HepG2 (cell line): ENCODE results near the gene P3H4. TPM values are rescaled to one million over a fixed set of nuclear protein-coding genes. Genes with fewer than 3 reads are reported as not detected.
A peak's percentile ranks its signal among the peaks of the same experiment; 100 is the strongest.

Source experiments
- DNMT1 ChIP-seq: sonication (generic); formaldehyde crosslinking; IDR thresholded peaks from 2 replicates; pipeline ENCODE4 v1.5.1; 2020; ENCODE audit warnings: mild to moderate bottlenecking, missing genetic modification reagents
- E2F2 ChIP-seq: sonication (generic); formaldehyde crosslinking; IDR thresholded peaks from 2 replicates; pipeline ENCODE4 v1.4.0; 2020; ENCODE audit warnings: missing genetic modification reagents, borderline replicate concordance
- HDAC2 ChIP-seq: sonication (generic); formaldehyde crosslinking; IDR thresholded peaks from 2 replicates; pipeline ENCODE4 v1.4.0; 2020; ENCODE audit warnings: missing genetic modification reagents
- ISL2 ChIP-seq: sonication (generic); formaldehyde crosslinking; IDR thresholded peaks from 2 replicates; pipeline ENCODE4 v1.5.0; 2020; ENCODE audit warnings: missing genetic modification reagents
- MXD3 ChIP-seq: IDR thresholded peaks from 2 replicates; pipeline ENCODE4 v1.6.1; 2016; ENCODE audit warnings: mild to moderate bottlenecking, missing biosample characterization, missing genetic modification reagents
- PATZ1 ChIP-seq: sonication (generic); formaldehyde crosslinking; IDR thresholded peaks from 2 replicates; pipeline ENCODE4 v1.4.0; 2020; ENCODE audit warnings: missing genetic modification reagents
- PLSCR1 ChIP-seq: sonication (generic); formaldehyde crosslinking; IDR thresholded peaks from 2 replicates; pipeline ENCODE4 v1.5.0; 2020; ENCODE audit warnings: missing genetic modification reagents, mild to moderate bottlenecking, borderline replicate concordance
- PRPF4 ChIP-seq: fragments of 200-400 bp; formaldehyde crosslinking; IDR thresholded peaks from 2 replicates; pipeline ENCODE4 v1.6.1; 2016; ENCODE audit warnings: low read length, low read depth; ENCODE audit not compliant: poor library complexity, severe bottlenecking
- REPIN1 ChIP-seq: sonication (generic); formaldehyde crosslinking; IDR thresholded peaks from 2 replicates; pipeline ENCODE4 v1.8.0; 2022; ENCODE audit warnings: missing genetic modification reagents, low read depth, mild to moderate bottlenecking, borderline replicate concordance
- SRSF9 ChIP-seq: fragments of 200-400 bp; formaldehyde crosslinking; IDR thresholded peaks from 2 replicates; pipeline ENCODE4 v1.6.1; 2018; ENCODE audit warnings: borderline replicate concordance, mild to moderate bottlenecking, low read depth, low read length; ENCODE audit not compliant: insufficient read depth, poor library complexity, severe bottlenecking
- ZHX1 ChIP-seq: sonication (generic); formaldehyde crosslinking; IDR thresholded peaks from 2 replicates; pipeline ENCODE4 v1.8.1; 2022; ENCODE audit warnings: low read depth, mild to moderate bottlenecking, missing genetic modification reagents
- ZHX2 ChIP-seq, 2 experiments: sonication (generic) in 1 of 2; formaldehyde crosslinking in 1 of 2; IDR thresholded peaks; 2 replicates each; pipeline versions ENCODE4 v1.6.1 to v1.9.0; 2014 to 2022; ENCODE audit warnings: antibody characterized with exemption in 1 of 2, borderline replicate concordance in 1 of 2, inconsistent platforms in 1 of 2, low read depth in 1 of 2, missing genetic modification reagents in 1 of 2
- ZNF180 ChIP-seq: sonication (generic); formaldehyde crosslinking; IDR thresholded peaks from 2 replicates; pipeline ENCODE4 v1.4.0; 2020; ENCODE audit warnings: low read depth, missing genetic modification reagents, borderline replicate concordance
- ZNF441 ChIP-seq: sonication (generic); formaldehyde crosslinking; IDR thresholded peaks from 2 replicates; pipeline ENCODE4 v1.7.0; 2021; ENCODE audit warnings: missing genetic modification reagents, borderline replicate concordance
- polyA plus RNA-seq, 8 experiments: library from polyadenylated mRNA; depleted of rRNA in 3 of 8; stranded (reverse) in 7 of 8; unstranded in 1 of 8; fragments of >200 nt; fragmentation: Illumina TruSeq in 4 of 8; extraction: Trizol in 4 of 8; gene quantifications; 2 replicates each; pipeline versions ENCODE4 v1.2.1 to v1.2.3, GENCODE V29; 2011 to 2016; ENCODE audit warnings: low read depth in 4 of 8, missing spikeins in 1 of 8, mixed read lengths in 1 of 8; ENCODE audit not compliant: insufficient read depth in 1 of 8
- total RNA-seq, 5 experiments: library from RNA; depleted of rRNA; stranded (reverse); fragments of >200 nt; fragmentation: Illumina TruSeq; extraction: Trizol; gene quantifications; 2 replicates each; pipeline ENCODE4 v1.2.3, GENCODE V29; 2016; ENCODE audit warnings: low read depth in 1 of 5

Gene P3H4
- total and polyA plus RNA-seq, 2 of the 13 experiments (the other 11 are each of a cell fraction or from before 2014, with no cell fraction given), result 37.1 to 50.6 TPM

GRCh38 chr17:41835214-41835799 lies 23.6 kb upstream of the P3H4 start (continued):
- TF ChIP-seq ZHX1 (CRISPR knock-in tag) (no peak), E2F2 (CRISPR knock-in tag) (no peak), SRSF9 (no peak), PLSCR1 (CRISPR knock-in tag) (0 out of 2 replicates have a peak, but pooled peaks have one; percentile 2), REPIN1 (CRISPR knock-in tag) (no peak), ISL2 (CRISPR knock-in tag) (no peak), HDAC2 (CRISPR knock-in tag) (0 out of 2 replicates have a peak, but pooled peaks have one; percentile 6), ZNF441 (CRISPR knock-in tag) (no peak), ZHX2 (IDR thresholded peaks at IDR 0.05; ENCODE audit: low read depth) (no peak), ZHX2 (CRISPR knock-in tag; IDR thresholded peaks at IDR 0.05; ENCODE audit: borderline replicate concordance) (no peak), ZNF180 (CRISPR knock-in tag) (no peak), PATZ1 (CRISPR knock-in tag) (no peak), PRPF4 (no peak), DNMT1 (CRISPR knock-in tag) (no peak), MXD3 (CRISPR knock-in tag) (no peak)
